Left lung (tissue), 10 donors: ENCODE measurements around the gene VAC14. TPM values are rescaled to one million over a fixed set of nuclear protein-coding genes. Genes with fewer than 3 reads are reported as not detected.

Experiments used
- ATAC-seq: fragments of 200-7000 bp; cut with Tn5 transposase; one replicate; pipeline ENCODE4 v1.9.1; 2020; ENCODE audit warnings: moderate library complexity
- DNase-seq, 4 donors: peaks; one replicate each; pipeline ENCODE4 v3.0.0-alpha.2; 2013 to 2020
- H3K27ac ChIP-seq, 2 donors: fragments of 200-600 bp; sonication (generic) in 1 of 2; one replicate each; pipeline versions ENCODE4 v1.5.0 to v1.8.0; 2020 to 2021
- H3K27me3 ChIP-seq, 2 donors: fragments of 200-600 bp; sonication (generic) in 1 of 2; one replicate each; pipeline versions ENCODE4 v1.5.0 to v1.8.0; 2020 to 2021
- H3K36me3 ChIP-seq, 2 donors: fragments of 200-600 bp; sonication (generic) in 1 of 2; one replicate each; pipeline versions ENCODE4 v1.5.0 to v1.8.0; 2020 to 2021
- H3K4me1 ChIP-seq, 2 donors: fragments of 200-600 bp; one replicate each; pipeline ENCODE4 v1.8.0; 2021
- H3K4me3 ChIP-seq, 2 donors: fragments of 200-600 bp; sonication (generic) in 1 of 2; one replicate each; pipeline versions ENCODE4 v1.5.0 to v1.8.0; 2020 to 2021; ENCODE audit warnings: mild to moderate bottlenecking in 1 of 2
- H3K9me3 ChIP-seq, 2 donors: fragments of 200-600 bp; sonication (generic) in 1 of 2; one replicate each; pipeline versions ENCODE4 v1.5.0 to v1.8.0; 2020 to 2021
- intact Hi-C, 2 donors: fragments of 100-400 bp; cut with DNase I; formaldehyde crosslinking; loops; one replicate each; pipeline versions ENCODE4 v1.11.2 to v1.14.2; 2022
- polyA plus RNA-seq, 6 donors: library from polyadenylated mRNA; unstranded; fragments of 120-200 nt; gene quantifications; one replicate each; pipeline ENCODE4 v1.2.1, GENCODE V29; 2013; ENCODE audit not compliant: insufficient read length in 6 of 6
- total RNA-seq, 2 donors: library from RNA; stranded (reverse); fragmentation: NEBNext Ultra II Directional; extraction: Animal tissue kit (Norgen Biotek cat#: 25700); gene quantifications; one replicate each; pipeline ENCODE4 v1.2.1, GENCODE V29; 2021
- TF ChIP-seq, protein P1 (sequence below), 2 donors: fragments of 200-600 bp; sonication (generic) in 1 of 2; IDR thresholded peaks; one replicate each; pipeline versions ENCODE4 v1.5.0 to v1.8.0; 2021; ENCODE audit warnings: antibody characterized with exemption in 2 of 2
- donor health status: DM: no; HTN: yes; CAD: no.
- donor health status: DM: no; HTN: no; CAD: no.

VAC14 gene
- total and polyA plus RNA-seq, 8 donors = 22.2 to 53.2 (median 29.2) TPM

- peaks cover 0 to 20% of the 10 kb centered on the region in 2 donors for H3K27me3 ChIP-seq
- peaks cover 0 to 11% of the 10 kb centered on the region in 2 donors for H3K36me3 ChIP-seq
- TF ChIP-seq, protein P1, sequence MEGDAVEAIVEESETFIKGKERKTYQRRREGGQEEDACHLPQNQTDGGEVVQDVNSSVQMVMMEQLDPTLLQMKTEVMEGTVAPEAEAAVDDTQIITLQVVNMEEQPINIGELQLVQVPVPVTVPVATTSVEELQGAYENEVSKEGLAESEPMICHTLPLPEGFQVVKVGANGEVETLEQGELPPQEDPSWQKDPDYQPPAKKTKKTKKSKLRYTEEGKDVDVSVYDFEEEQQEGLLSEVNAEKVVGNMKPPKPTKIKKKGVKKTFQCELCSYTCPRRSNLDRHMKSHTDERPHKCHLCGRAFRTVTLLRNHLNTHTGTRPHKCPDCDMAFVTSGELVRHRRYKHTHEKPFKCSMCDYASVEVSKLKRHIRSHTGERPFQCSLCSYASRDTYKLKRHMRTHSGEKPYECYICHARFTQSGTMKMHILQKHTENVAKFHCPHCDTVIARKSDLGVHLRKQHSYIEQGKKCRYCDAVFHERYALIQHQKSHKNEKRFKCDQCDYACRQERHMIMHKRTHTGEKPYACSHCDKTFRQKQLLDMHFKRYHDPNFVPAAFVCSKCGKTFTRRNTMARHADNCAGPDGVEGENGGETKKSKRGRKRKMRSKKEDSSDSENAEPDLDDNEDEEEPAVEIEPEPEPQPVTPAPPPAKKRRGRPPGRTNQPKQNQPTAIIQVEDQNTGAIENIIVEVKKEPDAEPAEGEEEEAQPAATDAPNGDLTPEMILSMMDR (IDR thresholded peaks at IDR 0.05) = no peak
- no peaks in the 10 kb centered on the region for H3K9me3 ChIP-seq
- H3K4me3 ChIP-seq = no peak overlapping the region
- DNase-seq (peak in 3 of 4 donors; percentile 76 to 82 (median 81)), ATAC-seq (peak; percentile 58)
- peak overlapping the region; percentile 72 to 75 for H3K27ac ChIP-seq
- intact Hi-C loops = loop anchor here in 1 of 2 donors (10.0 kb wide), 1 partner anchor 45 kb away; no protein-coding TSS in a partner anchor
- H3K4me1 ChIP-seq = peaks cover 49 to 90% of the 10 kb centered on the region in 2 donors
Measured at GRCh38 chr16:70689035-70689969, 111.7 kb downstream of the VAC14 start.

DNA sequence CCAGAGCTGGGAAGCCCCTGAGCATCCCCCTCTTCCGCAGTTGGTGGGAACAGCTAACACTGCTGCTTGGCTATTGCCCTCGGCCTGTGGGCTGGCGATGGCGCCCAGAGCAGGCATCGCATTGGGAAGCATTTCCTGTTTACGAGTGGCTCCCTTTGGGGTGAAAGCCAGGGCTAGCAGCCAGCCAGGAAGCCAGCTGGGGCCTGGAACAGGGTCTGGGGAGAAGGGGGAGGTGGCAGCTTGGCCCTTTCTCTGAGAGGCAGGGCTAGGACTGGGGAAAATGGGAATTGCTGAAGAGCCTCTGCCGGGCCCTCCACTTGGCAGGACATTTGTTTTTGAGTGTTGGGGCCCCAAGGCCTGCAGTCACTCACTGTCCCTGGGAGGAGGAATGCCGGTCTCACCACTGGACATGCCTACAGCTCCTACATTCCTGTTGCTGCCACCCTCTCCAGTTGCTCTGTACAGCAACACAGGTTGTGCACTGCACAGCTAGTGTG is 112.7 kb downstream of the VAC14 start:
- peak; percentile 15 for ATAC-seq
- DNase-seq = peak; percentile 73 to 88 (median 80)
- H3K9me3 ChIP-seq = no peaks in the 10 kb centered on the region
- intact Hi-C loops = loop anchor here in 1 of 2 donors (10.0 kb wide), 1 partner anchor 47 kb away; no protein-coding TSS in a partner anchor
- no peak overlapping the region for H3K4me3 ChIP-seq
- peaks cover 0 to 21% of the 10 kb centered on the region in 2 donors for H3K27me3 ChIP-seq
- TF ChIP-seq, protein P1 (IDR thresholded peaks at IDR 0.05) = no peak
- H3K4me1 ChIP-seq = peaks cover 50 to 90% of the 10 kb centered on the region in 2 donors
- peak overlapping the region; percentile 72 to 75 for H3K27ac ChIP-seq
- H3K36me3 ChIP-seq = peaks cover 0 to 11% of the 10 kb centered on the region in 2 donors

- peaks cover 51 to 91% of the 10 kb centered on the region in 2 donors for H3K4me1 ChIP-seq
- intact Hi-C loops = loop anchor here in 1 of 2 donors (10.0 kb wide), 1 partner anchor 47 kb away; no protein-coding TSS in a partner anchor
- ATAC-seq (no peak), DNase-seq (peak in 1 of 4 donors; percentile 79)
- H3K27me3 ChIP-seq = peaks cover 0 to 21% of the 10 kb centered on the region in 2 donors
- H3K4me3 ChIP-seq = no peak overlapping the region
- no peaks in the 10 kb centered on the region for H3K9me3 ChIP-seq
- TF ChIP-seq, protein P1 (IDR thresholded peaks at IDR 0.05) = no peak
- peak overlapping the region; percentile 72 to 75 for H3K27ac ChIP-seq
- peaks cover 0 to 8% of the 10 kb centered on the region in 2 donors for H3K36me3 ChIP-seq
Measured at GRCh38 chr16:70687671-70688245, 113.2 kb downstream of the VAC14 start.

GRCh38 chr16:70687102-70687511 is 113.9 kb downstream of the VAC14 start:
- H3K4me3 ChIP-seq = no peak overlapping the region

More at GRCh38 chr16:70687102-70687511, 113.9 kb downstream of the VAC14 start:
- intact Hi-C loops = loop anchor here in 1 of 2 donors (10.0 kb wide), 1 partner anchor 48 kb away; no protein-coding TSS in a partner anchor
- DNase-seq (peak in 1 of 4 donors; percentile 53), ATAC-seq (no peak)
- H3K27me3 ChIP-seq = peaks cover 0 to 21% of the 10 kb centered on the region in 2 donors
- H3K4me1 ChIP-seq = peaks cover 48 to 91% of the 10 kb centered on the region in 2 donors
- no peaks in the 10 kb centered on the region for H3K9me3 ChIP-seq
- TF ChIP-seq, protein P1 (IDR thresholded peaks at IDR 0.05) = no peak
- H3K27ac ChIP-seq = no peak overlapping the region
- peaks cover 0 to 5% of the 10 kb centered on the region in 2 donors for H3K36me3 ChIP-seq
